ENCODE measurements around the gene CCDC154. TPM values are rescaled to one million over a fixed set of nuclear protein-coding genes. Genes with fewer than 3 reads are reported as not detected.

CCDC154 gene
- total RNA-seq, 1 donor from 2014 or later = 0.49 TPM

Other genes starting within 250 kb of the CCDC154 start
- not detected for gene TPSG1, start 219.3 kb downstream of the CCDC154 start, total RNA-seq
- not detected for gene TPSB2, start 214.4 kb downstream of the CCDC154 start, total RNA-seq
- gene TPSAB1, start 203.9 kb downstream of the CCDC154 start, total RNA-seq = not detected
- not detected for gene TPSD1, start 188.5 kb downstream of the CCDC154 start, total RNA-seq
- gene UBE2I, start 134.9 kb downstream of the CCDC154 start, total RNA-seq = 31.2 TPM
- 10.3 TPM for gene BAIAP3, start 110.9 kb downstream of the CCDC154 start, total RNA-seq
- 32.2 TPM for gene TSR3, start 92.7 kb downstream of the CCDC154 start, total RNA-seq
- 15.7 TPM for gene GNPTG, start 92.6 kb downstream of the CCDC154 start, total RNA-seq
- gene UNKL, start 29.9 kb downstream of the CCDC154 start, total RNA-seq = 10.3 TPM
- 9.6 TPM for gene UQCC4, start 23.8 kb downstream of the CCDC154 start, total RNA-seq
- not detected for gene PERCC1, start 13.5 kb downstream of the CCDC154 start, total RNA-seq
- 43.0 TPM for gene CLCN7, start 30.5 kb upstream of the CCDC154 start, total RNA-seq
- not detected for gene PTX4, start 44.4 kb upstream of the CCDC154 start, total RNA-seq
- 13.8 TPM for gene TELO2, start 48.8 kb upstream of the CCDC154 start, total RNA-seq
- 1.7 TPM for gene TMEM204, start 89.1 kb upstream of the CCDC154 start, total RNA-seq
- 32.5 TPM for gene IFT140, start 167.5 kb upstream of the CCDC154 start, total RNA-seq
- gene CRAMP1, start 167.8 kb upstream of the CCDC154 start, total RNA-seq = 10.6 TPM
- 23.1 TPM for gene JPT2, start 233.7 kb upstream of the CCDC154 start, total RNA-seq

All from temporal lobe (tissue), 1 donor.